Naive thymus-derived CD4-positive, alpha-beta T cell (primary cell): Measurements from ENCODE around the gene TYRP1. TPM values are rescaled to one million over a fixed set of nuclear protein-coding genes. Genes with fewer than 3 reads are reported as not detected.

Experiments used
- ATAC-seq: fragments of 150-1000 bp; cut with Tn5 transposase; 2 replicates; pipeline ENCODE4 v1.10.0; 2021; ENCODE audit warnings: mild to moderate bottlenecking, moderate library complexity
- CTCF ChIA-PET: fragments of 350-600 bp; sonication (Branson Sonifier 250); formaldehyde crosslinking; loops from one replicate; lab custom pipeline; 2021; ENCODE audit warnings: antibody characterized with exemption; lab: Charles Lee
- POLR2A ChIA-PET: fragments of 350-600 bp; sonication (Branson Sonifier 250); formaldehyde crosslinking; loops from one replicate; lab custom pipeline; 2021; ENCODE audit warnings: antibody characterized with exemption, inconsistent platforms; lab: Charles Lee
- DNase-seq, 9 donors: peaks; one replicate each; pipeline versions ENCODE4 v3.0.0 to v3.0.0-alpha.2; 2020 to 2022; ENCODE audit warnings: mixed read lengths in 1 of 9
- H3K27ac ChIP-seq: one replicate; pipeline ENCODE4 v1.7.0; 2013; ENCODE audit warnings: mild to moderate bottlenecking, low read depth, low read length, moderate library complexity
- H3K27me3 ChIP-seq, 2 donors: one replicate each; pipeline ENCODE4 v1.7.0; 2013; ENCODE audit warnings: low read length in 2 of 2, mild to moderate bottlenecking in 2 of 2, moderate library complexity in 2 of 2; ENCODE audit not compliant: control insufficient read depth in 2 of 2, insufficient read depth in 2 of 2
- H3K36me3 ChIP-seq, 3 experiments: 1 replicate in 2 of 3; 2 replicates in 1 of 3; pipeline ENCODE4 v1.7.0; 2013; ENCODE audit warnings: low read length in 3 of 3, mild to moderate bottlenecking in 3 of 3, moderate library complexity in 1 of 3; ENCODE audit not compliant: insufficient read depth in 3 of 3, control insufficient read depth in 2 of 3
- H3K4me1 ChIP-seq, 2 donors: one replicate each; pipeline ENCODE4 v1.7.0; 2013; ENCODE audit warnings: low read length in 2 of 2, mild to moderate bottlenecking in 2 of 2, moderate library complexity in 1 of 2; ENCODE audit not compliant: control insufficient read depth in 2 of 2, insufficient read depth in 2 of 2
- H3K4me3 ChIP-seq: 2 replicates; pipeline ENCODE4 v1.7.0; 2013; ENCODE audit warnings: mild to moderate bottlenecking, low read length
- H3K9me3 ChIP-seq, 3 experiments: 1 replicate in 2 of 3; 2 replicates in 1 of 3; pipeline ENCODE4 v1.7.0; 2013; ENCODE audit warnings: low read length in 3 of 3; ENCODE audit not compliant: control insufficient read depth in 2 of 3
- H3K27ac Mint-ChIP-seq, 9 donors: one replicate each; pipeline ENCODE4 v1.8.0; 2020 to 2022; ENCODE audit warnings: mixed read lengths in 9 of 9, mild to moderate bottlenecking in 8 of 9, moderate library complexity in 5 of 9, inconsistent platforms in 2 of 9
- H3K27me3 Mint-ChIP-seq, 5 donors: one replicate each; pipeline ENCODE4 v1.8.0; 2021 to 2022; ENCODE audit warnings: mixed read lengths in 5 of 5, mild to moderate bottlenecking in 1 of 5
- H3K36me3 Mint-ChIP-seq, 5 donors: one replicate each; pipeline ENCODE4 v1.8.0; 2020 to 2022; ENCODE audit warnings: mixed read lengths in 5 of 5, mild to moderate bottlenecking in 3 of 5, inconsistent platforms in 1 of 5
- H3K4me1 Mint-ChIP-seq, 7 donors: one replicate each; pipeline ENCODE4 v1.8.0; 2020 to 2022; ENCODE audit warnings: mixed read lengths in 7 of 7, mild to moderate bottlenecking in 3 of 7, inconsistent platforms in 1 of 7
- H3K4me3 Mint-ChIP-seq, 10 donors: one replicate each; pipeline ENCODE4 v1.8.0; 2020 to 2022; ENCODE audit warnings: mild to moderate bottlenecking in 10 of 10, mixed read lengths in 10 of 10, moderate library complexity in 6 of 10, inconsistent platforms in 2 of 10
- H3K9me3 Mint-ChIP-seq, 11 donors: one replicate each; pipeline ENCODE4 v1.8.0; 2020 to 2022; ENCODE audit warnings: mixed read lengths in 11 of 11, mild to moderate bottlenecking in 4 of 11, inconsistent platforms in 1 of 11, moderate library complexity in 1 of 11
- intact Hi-C, 2 donors: fragments of 100-400 bp; cut with micrococcal nuclease; formaldehyde crosslinking; loops; one replicate each; pipeline ENCODE4 v1.15.1; 2023
- polyA plus RNA-seq, 2 donors: library from polyadenylated mRNA; unstranded; fragments of 300-500 nt; fragmentation: Illumina TruSeq; gene quantifications; one replicate each; pipeline ENCODE4 v1.2.3, GENCODE V29; 2021
- total RNA-seq, 6 experiments: library from RNA in 5 of 6; stranded (reverse) in 5 of 6; gene quantifications; 1 replicate in 5 of 6; 2 replicates in 1 of 6; pipeline ENCODE4 v1.2.3 and lab custom pipeline; 2021 to 2026

The TYRP1 gene, protein sequence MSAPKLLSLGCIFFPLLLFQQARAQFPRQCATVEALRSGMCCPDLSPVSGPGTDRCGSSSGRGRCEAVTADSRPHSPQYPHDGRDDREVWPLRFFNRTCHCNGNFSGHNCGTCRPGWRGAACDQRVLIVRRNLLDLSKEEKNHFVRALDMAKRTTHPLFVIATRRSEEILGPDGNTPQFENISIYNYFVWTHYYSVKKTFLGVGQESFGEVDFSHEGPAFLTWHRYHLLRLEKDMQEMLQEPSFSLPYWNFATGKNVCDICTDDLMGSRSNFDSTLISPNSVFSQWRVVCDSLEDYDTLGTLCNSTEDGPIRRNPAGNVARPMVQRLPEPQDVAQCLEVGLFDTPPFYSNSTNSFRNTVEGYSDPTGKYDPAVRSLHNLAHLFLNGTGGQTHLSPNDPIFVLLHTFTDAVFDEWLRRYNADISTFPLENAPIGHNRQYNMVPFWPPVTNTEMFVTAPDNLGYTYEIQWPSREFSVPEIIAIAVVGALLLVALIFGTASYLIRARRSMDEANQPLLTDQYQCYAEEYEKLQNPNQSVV
- not detected for total RNA-seq
- not detected for polyA plus RNA-seq
- total RNA-seq (lab: John Stamatoyannopoulos, UW): not detected

DNA sequence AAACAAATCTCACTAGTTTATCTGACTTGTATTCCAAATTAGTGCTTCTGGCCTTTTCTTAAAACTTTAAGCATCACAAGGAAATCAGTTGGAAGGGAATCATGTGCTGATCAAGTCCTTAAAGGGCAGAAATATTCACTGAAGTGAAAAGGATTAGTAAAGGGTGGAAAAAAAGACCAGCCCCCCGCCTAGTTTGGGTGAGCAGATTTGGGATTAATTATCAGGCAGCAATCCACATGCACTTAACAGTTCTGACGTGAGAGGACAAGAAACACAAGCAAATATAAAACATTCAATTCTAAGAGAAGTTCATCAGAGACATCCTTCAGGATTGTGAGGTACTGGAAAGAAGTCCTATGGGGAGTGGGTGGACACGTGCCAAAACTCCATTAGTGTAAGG, at the start of gene TYRP1:
Gene TYRP1, plus strand, starts transcription at position 245 of the 400 bp plus-strand sequence. CDS start 612 bp downstream, outside the sequence.
- DNase-seq (no peak), ATAC-seq (no peak)
- Histone ChIP-seq H3K4me1 (no peaks in the 10 kb centered on the region), H3K36me3 (no peaks in the 10 kb centered on the region), H3K4me3 (no peak within 1 kb of the TSS), H3K27ac (no peak within 1 kb of the TSS), H3K27me3 (no peaks in the 10 kb centered on the region), H3K9me3 (no peaks in the 10 kb centered on the region)
- ChIA-PET CTCF (no interaction called here), POLR2A (no interaction called here)
- H3K4me3 Mint-ChIP-seq: no peak within 1 kb of the TSS
- H3K36me3 Mint-ChIP-seq: no peaks in the 10 kb centered on the region
- intact Hi-C loops: no loop called here
- H3K9me3 Mint-ChIP-seq: peaks cover 0 to 28% (median 5%) of the 10 kb centered on the region in 11 donors
- H3K4me1 Mint-ChIP-seq: no peaks in the 10 kb centered on the region
- H3K27me3 Mint-ChIP-seq: no peaks in the 10 kb centered on the region
- no peak within 1 kb of the TSS for H3K27ac Mint-ChIP-seq

DNA sequence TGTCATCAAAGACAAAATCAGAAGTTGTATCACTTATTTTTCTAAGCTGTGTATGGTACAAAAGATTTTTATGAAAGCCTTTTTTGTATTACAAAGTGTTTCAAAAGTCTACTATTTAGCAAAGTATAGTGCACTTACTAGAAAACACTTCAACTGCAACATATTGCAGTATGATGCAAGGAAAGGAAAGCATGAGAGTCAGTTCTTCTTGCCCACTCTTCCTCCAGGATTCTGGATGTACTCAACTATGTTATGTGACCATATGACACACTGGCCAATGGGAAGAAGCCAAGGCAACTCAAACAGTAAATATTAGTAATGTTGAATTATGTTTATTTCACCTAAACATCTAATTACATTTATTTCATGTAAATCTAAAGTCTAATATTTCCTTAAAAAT, 49.5 kb upstream of the TYRP1 start:
- H3K27me3 Mint-ChIP-seq: no peaks in the 10 kb centered on the region

DNA sequence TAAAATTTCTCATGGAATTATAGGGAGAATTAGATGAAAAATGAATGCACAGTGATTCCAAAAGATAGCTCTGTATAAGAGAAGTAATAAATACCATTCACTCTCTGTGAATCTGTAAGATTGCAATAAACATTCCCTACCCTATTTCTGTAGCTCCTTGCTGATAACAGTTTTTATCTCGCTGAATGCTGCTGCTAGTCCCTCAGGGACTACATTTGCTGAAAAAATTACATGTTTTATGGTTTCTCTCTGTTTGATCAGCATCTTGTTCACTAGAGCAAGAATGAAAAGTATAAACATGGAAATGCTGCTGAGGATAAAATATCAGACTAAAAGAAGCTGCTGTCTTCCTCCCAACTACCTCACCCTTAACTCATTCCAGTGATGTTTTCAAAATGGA, 44.3 kb upstream of the TYRP1 start:
- Histone ChIP-seq H3K9me3 (no peaks in the 10 kb centered on the region), H3K4me3 (no peak overlapping the region), H3K36me3 (no peaks in the 10 kb centered on the region), H3K4me1 (no peaks in the 10 kb centered on the region), H3K27ac (no peak overlapping the region), H3K27me3 (no peaks in the 10 kb centered on the region)
- DNase-seq (no peak), ATAC-seq (no peak)
- ChIA-PET POLR2A (no interaction called here), CTCF (no interaction called here)
- Mint-ChIP-seq H3K27ac (no peak overlapping the region), H3K27me3 (no peaks in the 10 kb centered on the region), H3K9me3 (peaks cover 2 to 22% (median 9%) of the 10 kb centered on the region in 11 donors), H3K36me3 (peaks cover 0 to 4% (median 0%) of the 10 kb centered on the region in 5 donors), H3K4me1 (no peaks in the 10 kb centered on the region), H3K4me3 (no peak overlapping the region)
- intact Hi-C loops: no loop called here

More for the DNA sequence above, 49.5 kb upstream of the TYRP1 start:
- Mint-ChIP-seq H3K27ac (no peak overlapping the region), H3K4me1 (peaks cover 0 to 1% (median 0%) of the 10 kb centered on the region in 7 donors), H3K36me3 (peaks cover 0 to 4% (median 0%) of the 10 kb centered on the region in 5 donors), H3K9me3 (peaks cover 2 to 17% (median 8%) of the 10 kb centered on the region in 11 donors), H3K4me3 (no peak overlapping the region)
- H3K9me3 ChIP-seq: no peaks in the 10 kb centered on the region
- no peaks in the 10 kb centered on the region for H3K27me3 ChIP-seq
- H3K27ac ChIP-seq: no peak overlapping the region
- DNase-seq (no peak), ATAC-seq (no peak)
- H3K4me1 ChIP-seq: no peaks in the 10 kb centered on the region
- H3K4me3 ChIP-seq: no peak overlapping the region
- no peaks in the 10 kb centered on the region for H3K36me3 ChIP-seq
- ChIA-PET POLR2A (no interaction called here), CTCF (no interaction called here)
- intact Hi-C loops: no loop called here

DNA sequence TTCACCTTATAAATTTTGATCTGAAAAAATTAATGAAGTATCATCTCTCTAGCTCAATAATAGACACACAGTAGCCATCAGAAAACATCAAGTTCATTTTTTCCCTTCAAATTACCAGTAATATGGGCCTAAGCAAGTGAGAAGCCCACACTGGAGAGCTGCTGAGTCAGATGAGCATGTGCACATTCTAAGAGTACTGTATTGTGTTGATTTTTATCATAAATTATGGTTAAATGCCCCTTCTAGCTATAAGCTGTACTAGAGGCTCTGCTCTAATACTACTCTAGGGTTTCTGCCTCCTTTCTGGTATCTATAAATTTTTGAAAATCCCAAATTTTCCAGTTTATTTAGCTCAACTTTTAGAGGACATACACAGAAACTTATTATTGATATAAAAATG, 42.1 kb upstream of the TYRP1 start:
- no peak overlapping the region for H3K4me3 ChIP-seq
- no peaks in the 10 kb centered on the region for H3K4me1 ChIP-seq
- H3K27me3 ChIP-seq: no peaks in the 10 kb centered on the region
- no peak overlapping the region for H3K27ac ChIP-seq
- ATAC-seq: no peak
- no peaks in the 10 kb centered on the region for H3K9me3 ChIP-seq
- no peaks in the 10 kb centered on the region for H3K4me1 Mint-ChIP-seq
- H3K36me3 Mint-ChIP-seq: peaks cover 0 to 3% (median 0%) of the 10 kb centered on the region in 5 donors
- ChIA-PET CTCF (no interaction called here), POLR2A (no interaction called here)
- peaks cover 2 to 21% (median 8%) of the 10 kb centered on the region in 11 donors for H3K9me3 Mint-ChIP-seq
- no peaks in the 10 kb centered on the region for H3K27me3 Mint-ChIP-seq
- H3K27ac Mint-ChIP-seq: no peak overlapping the region
- intact Hi-C loops: no loop called here
- DNase-seq: no peak
- H3K4me3 Mint-ChIP-seq: no peak overlapping the region
- H3K36me3 ChIP-seq: no peaks in the 10 kb centered on the region

DNA sequence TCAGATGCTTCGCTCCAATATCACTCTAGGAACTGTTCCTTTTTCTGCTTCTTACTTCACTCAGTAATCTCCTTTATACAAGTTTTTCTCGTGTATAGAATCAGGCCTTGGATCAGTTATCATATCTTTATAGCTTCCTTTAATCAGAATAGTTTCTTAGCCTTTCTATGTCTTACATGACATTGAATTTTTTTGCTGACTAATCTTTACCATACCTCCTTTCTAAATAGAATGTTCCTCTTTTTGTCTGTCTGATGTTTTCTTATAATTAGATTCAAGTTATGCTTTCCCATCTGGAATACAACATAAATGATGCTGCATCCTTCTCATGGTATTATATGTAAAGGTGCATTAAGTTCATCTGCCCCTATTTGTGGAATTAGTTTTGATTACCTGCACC, 40.2 kb upstream of the TYRP1 start:
- intact Hi-C loops: no loop called here
- no peak overlapping the region for H3K27ac ChIP-seq
- H3K9me3 ChIP-seq: no peaks in the 10 kb centered on the region
- no peaks in the 10 kb centered on the region for H3K27me3 ChIP-seq
- H3K27me3 Mint-ChIP-seq: no peaks in the 10 kb centered on the region
- H3K36me3 Mint-ChIP-seq: no peaks in the 10 kb centered on the region
- H3K36me3 ChIP-seq: no peaks in the 10 kb centered on the region
- no peak overlapping the region for H3K27ac Mint-ChIP-seq
- H3K4me3 ChIP-seq: no peak overlapping the region
- ATAC-seq (no peak), DNase-seq (no peak)
- no peaks in the 10 kb centered on the region for H3K4me1 ChIP-seq
- ChIA-PET POLR2A (no interaction called here), CTCF (no interaction called here)
- no peak overlapping the region for H3K4me3 Mint-ChIP-seq
- H3K4me1 Mint-ChIP-seq: no peaks in the 10 kb centered on the region
- H3K9me3 Mint-ChIP-seq: peaks cover 2 to 17% (median 4%) of the 10 kb centered on the region in 11 donors

DNA sequence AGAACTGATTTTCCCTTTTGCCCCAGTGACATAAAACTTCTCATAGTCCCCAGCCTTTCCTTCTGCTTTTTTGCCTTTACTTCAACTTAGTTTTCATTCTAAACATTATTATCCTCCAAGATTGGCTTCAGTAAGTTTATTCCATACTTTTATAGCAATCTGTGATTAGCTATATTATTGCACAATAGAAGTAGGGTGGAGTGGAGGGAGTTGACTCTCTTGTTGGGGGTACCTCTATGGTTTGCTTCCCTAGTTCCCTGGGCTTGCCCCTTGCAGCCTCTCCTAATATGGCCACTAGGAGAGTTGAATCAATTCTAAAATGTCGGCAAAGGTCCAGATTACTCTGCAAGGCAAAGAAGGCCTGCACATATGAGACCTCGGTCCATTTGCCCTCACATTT, 36.4 kb upstream of the TYRP1 start:
- no peak for ATAC-seq
- Mint-ChIP-seq H3K9me3 (peaks cover 2 to 20% (median 7%) of the 10 kb centered on the region in 11 donors), H3K27me3 (no peaks in the 10 kb centered on the region), H3K4me3 (no peak overlapping the region), H3K4me1 (no peaks in the 10 kb centered on the region), H3K27ac (no peak overlapping the region), H3K36me3 (no peaks in the 10 kb centered on the region)
- Histone ChIP-seq H3K4me3 (no peak overlapping the region), H3K27ac (no peak overlapping the region), H3K27me3 (no peaks in the 10 kb centered on the region), H3K4me1 (no peaks in the 10 kb centered on the region), H3K9me3 (peaks cover 0 to 4% (median 0%) of the 10 kb centered on the region in 3 experiments), H3K36me3 (no peaks in the 10 kb centered on the region)
- DNase-seq: no peak
- ChIA-PET CTCF (no interaction called here), POLR2A (no interaction called here)
- intact Hi-C loops: no loop called here
